Activated CD8-positive, alpha-beta memory T cell treated with anti-CD3 and anti-CD28 coated beads for 48 hours (primary cell): Measurements from ENCODE around the gene PTPA.
"Not testable (repeated sequence)": the region's sequence is repeated elsewhere in the genome, so short reads cannot be mapped to it uniquely, and the experiment has no call there.

Experiments used
- DNase-seq, 3 experiments: peaks; one replicate each; pipeline ENCODE4 v3.0.0-alpha.2; 2020; ENCODE audit warnings: low read depth in 2 of 3, low spot score in 2 of 3

PTPA gene

DNA sequence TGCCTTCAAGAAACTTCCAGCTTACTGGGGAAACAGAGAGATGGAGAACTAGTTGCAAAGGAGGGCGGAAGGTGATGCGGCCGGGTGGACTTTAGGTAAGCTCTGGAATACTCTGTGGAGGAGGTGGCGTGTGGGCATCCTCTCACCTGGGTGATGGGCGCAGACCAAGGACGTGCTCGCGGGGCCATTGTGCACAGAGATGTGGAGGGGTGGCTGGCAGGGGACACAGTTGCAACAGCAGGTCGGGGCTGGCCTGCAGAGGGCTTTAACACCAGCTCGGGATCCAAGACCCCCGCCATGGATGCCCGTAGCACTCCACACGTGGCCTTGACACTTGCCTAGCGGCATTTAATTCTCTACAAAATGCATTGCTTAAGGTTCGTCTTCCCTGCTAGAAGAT is 40.3 kb downstream of the PTPA start:
- DNase-seq: no peak

- DNase-seq: no peak
Observed at GRCh38 chr9:129154866-129155477, 43.8 kb downstream of the PTPA start.

DNA sequence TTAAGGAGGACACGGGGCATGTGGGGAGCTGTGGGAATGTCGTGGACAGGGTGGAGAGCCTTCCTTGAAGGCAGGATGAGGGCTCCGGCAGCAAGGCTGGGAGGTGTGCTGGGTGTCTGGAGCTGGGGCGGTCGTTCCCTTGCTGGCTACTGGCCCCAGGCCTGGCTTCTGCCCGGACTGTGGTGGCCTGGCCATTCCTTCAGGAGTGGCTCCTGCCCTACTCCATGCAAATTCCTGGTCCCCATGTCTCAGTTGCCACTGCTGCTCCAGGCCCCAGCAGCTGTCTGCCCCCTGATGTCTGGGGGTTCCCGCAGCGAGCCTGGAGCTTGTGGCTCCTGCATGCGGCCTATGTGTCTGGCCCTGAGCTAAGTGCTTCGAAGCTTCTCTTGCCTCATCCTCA is 44.9 kb downstream of the PTPA start:
- no peak for DNase-seq

GRCh38 chr9:129160712-129161533 is 49.7 kb downstream of the PTPA start:
- DNase-seq: no peak

GRCh38 chr9:129161534-129161837 is 50.3 kb downstream of the PTPA start:
- DNase-seq: no peak

DNA sequence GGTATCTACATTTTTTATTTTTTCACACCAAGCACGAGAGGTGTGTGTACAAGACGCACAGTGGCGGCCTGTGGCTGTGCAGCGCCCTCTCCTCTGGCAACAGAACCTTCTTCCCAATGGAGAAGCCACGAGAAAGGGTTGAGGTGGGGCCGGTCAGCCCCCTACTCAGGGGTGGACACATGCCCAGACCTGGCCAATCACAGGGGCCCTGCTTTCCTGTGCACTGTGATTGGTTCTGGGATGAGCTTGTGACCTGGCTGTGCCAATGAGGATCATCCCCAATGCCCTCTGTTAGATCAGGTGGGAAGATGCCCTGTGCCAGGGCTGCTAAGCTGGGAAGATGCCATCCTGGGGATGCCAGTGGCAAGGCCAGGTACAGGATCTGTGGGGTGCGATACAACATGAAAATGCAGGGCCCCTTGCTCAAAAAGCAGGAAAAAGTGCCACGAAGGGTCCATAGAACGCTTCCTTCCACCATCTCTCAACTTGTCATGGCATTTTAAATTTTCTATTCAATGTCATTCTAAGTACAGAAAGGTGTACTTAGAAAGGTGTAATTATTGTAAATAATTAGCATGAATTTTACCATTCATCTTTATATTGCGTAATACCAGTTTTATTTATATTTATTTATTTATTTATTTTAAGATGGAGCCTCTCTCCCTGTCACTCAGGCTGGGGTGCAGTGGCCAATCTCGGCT is 51.4 kb downstream of the PTPA start:
- DNase-seq: no peak

DNA sequence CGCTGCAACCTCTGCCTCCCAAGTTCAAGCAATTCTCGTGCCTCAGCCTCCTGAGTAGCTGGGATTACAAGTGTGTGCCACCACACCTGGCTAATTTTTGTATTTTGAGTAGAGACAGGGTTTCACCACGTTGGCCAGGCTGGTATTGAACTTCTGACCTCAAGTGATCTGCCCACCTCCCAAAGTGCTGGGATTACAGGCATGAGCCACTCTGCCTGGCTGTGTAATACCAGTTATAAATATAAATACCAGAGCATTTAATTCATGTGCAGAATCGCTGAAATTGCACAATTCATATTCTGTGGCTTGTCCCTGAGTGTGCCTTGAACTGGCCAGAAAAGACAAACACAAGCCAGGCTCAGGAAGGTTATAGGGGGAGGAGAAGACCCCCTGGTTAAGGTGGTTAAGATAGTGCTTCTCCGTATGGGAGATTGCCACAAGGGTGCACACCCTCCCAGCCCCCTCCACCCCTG is 52.0 kb downstream of the PTPA start:
- not testable (repeated sequence) for DNase-seq

DNA sequence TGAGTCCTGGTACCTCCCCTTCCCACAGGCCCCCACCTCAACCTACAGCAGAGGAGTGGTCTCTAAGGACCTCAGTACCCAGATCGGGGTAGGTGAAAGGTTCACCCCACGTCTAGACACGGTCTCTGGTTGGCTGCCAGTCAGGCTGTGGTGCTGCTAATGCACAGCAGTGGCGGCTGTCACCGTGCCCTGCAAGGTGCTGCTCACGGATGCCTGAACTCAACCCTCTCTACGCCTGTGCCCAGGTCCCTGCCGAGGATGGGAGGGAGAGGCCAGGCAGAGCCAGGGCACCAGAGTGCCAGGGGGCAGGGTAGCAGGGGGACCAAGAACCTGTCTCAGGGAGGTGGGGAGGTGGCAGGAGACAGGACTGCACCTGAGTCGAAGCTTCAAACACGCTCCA is 52.5 kb downstream of the PTPA start:
- no peak for DNase-seq

GRCh38 chr9:129164246-129164930 is 53.2 kb downstream of the PTPA start:
- no peak for DNase-seq

DNA sequence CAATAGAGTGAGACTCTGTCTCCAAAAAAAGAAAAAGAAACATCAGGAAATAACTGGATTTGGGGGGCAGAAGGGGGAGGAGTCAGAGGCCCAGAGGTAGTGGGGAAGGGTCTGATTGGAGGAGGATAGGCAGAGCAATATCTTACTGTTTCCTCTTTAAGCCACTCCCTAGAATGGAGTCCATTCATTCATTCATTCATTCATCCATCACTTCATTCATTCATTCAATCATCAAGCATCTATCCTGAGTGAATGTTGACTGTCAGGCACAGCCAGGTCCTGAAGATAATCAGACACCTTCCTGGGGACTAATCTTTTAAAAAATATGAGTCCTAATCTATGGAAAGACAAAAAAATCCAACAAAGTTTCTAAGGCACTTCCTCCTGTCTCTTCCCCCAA is 54.0 kb downstream of the PTPA start:
- DNase-seq: no peak

DNA sequence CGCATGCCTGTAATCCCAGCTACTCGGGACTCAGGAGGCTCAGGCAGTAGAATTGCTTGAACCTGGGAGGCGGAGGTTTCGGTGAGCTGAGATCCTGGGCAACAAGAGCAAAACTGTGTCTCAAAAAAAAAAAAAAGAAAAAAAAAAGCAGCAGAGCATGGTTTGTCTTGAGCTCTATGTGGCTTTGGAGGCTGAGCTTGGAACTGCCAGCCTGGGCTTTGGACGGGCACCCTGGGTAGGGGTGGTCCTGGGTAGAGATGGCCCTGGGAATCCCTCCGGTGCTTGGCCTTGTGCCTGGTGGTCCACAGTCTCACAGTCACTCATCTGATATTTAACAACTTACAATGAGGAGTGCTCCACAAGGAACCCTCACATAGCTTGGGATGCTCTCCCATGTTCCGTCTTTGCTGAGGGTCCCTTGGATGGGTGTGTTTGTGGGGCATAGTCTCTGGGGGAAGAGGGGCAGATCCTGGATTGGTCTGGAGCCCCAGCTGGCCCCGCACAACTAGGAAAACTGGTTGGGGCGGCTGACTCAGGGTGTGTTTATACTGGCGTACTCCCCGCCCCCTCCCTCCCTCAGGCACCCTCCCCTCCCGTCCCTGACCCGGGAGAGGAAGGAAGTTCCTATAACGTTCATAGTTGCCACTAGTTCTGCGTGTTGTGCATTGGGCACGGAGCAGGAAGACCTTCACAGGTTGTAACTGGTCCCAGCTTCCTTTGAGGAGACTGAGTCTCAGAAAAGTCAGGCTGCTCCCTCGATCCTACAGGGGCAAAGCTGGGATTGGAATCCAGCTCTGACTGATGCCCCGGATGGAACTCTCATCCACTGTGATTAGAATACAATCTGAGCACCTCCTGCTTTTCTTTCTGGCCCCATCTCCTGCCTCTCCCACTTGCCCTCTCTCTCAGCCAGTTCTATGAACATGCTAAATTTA is 55.7 kb downstream of the PTPA start:
- DNase-seq: no peak

- DNase-seq: no peak
Observed at GRCh38 chr9:129170229-129170628, 59.0 kb downstream of the PTPA start.

GRCh38 chr9:129171993-129172751 is 61.0 kb downstream of the PTPA start:
- no peak for DNase-seq

DNA sequence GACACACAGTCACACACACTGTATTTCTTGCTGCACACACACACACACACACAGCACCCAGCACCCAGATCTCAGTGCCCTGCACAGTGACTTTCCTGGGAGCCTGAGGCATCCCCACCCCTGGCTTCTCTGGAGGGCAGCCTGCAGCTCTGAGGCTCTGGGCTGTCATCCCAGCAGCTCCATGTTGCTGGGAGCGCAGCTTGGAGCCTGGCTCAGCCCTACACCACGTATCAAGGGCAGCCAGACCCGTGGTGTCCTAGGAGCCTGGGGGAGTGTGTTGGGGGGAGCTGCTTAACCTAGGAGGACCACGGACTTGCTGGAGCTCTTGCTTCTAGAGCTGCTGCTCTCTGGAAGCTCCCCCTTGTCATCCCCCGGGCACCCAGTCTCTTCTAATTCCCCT is 61.6 kb downstream of the PTPA start:
- DNase-seq: no peak

DNA sequence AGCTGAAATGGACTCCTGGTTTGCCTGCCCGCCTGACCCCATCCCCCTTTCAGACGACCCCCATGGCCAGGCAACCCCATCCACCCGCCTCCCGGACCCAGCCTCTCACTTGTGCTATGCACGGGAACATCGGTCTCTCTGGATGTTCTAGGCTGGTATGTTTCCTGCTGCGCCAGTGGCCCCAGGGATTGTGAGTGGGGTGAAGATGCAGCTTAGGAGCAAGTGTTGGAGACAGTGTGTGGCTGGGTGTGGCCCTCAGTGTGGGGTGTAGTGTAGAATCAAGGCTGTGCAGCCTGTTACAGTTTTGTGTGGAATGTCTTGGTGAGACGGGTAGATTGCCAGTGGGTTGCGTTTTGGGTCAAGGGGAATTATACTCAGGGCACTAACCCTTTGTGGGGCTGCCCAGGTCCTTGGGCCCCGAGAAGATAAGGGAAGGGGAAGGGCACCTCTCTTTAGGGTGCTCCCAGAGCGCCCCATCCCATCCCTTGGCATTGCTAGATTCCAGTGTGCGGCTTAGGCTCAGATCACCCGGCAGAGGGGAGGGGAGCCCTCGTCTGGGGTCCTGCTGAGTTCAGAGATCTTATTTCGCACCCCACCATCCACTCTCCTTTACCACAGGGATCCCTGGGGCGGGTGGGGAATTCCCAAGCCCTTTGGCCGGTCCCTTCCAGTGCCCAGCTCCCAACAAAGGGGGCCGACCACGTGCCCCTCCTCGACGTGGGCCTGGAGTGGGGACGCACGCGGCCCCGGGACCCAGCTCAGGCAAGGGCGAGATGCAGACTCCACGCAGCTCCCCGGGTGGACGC is 62.3 kb downstream of the PTPA start:
- DNase-seq: no peak

DNA sequence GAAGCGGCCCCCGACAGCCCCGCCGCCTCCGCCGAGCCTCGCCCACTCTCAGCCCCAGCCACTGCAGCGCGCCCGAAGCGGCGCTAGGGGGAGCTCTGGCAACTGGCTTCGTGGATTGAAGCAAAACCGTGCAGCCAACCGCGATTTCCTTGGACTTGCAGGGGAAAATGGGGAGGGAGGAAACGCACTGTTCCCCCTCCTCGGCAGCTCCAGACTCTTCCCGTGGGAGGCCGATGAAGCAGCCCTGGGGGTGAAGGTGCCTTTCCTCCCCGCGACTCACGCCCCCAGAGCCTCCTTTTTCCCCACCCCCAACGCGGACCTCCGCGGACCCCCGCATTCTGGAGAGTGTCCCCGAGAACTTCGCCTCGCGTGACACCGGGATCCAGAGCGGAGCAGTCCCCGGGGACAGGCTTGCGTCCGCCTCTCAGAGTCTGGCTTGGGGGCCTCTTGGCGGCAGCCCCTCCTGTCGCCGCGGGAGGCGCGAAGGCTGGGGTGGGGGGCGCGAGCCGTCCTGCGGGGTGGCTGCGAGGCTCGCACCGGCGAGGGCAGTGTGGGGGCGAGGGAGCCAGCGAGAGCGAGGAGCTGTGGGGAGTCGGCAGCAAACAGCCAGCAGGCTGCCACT is 63.0 kb downstream of the PTPA start:
- peak; percentile 56 to 68 (median 61) for DNase-seq

DNA sequence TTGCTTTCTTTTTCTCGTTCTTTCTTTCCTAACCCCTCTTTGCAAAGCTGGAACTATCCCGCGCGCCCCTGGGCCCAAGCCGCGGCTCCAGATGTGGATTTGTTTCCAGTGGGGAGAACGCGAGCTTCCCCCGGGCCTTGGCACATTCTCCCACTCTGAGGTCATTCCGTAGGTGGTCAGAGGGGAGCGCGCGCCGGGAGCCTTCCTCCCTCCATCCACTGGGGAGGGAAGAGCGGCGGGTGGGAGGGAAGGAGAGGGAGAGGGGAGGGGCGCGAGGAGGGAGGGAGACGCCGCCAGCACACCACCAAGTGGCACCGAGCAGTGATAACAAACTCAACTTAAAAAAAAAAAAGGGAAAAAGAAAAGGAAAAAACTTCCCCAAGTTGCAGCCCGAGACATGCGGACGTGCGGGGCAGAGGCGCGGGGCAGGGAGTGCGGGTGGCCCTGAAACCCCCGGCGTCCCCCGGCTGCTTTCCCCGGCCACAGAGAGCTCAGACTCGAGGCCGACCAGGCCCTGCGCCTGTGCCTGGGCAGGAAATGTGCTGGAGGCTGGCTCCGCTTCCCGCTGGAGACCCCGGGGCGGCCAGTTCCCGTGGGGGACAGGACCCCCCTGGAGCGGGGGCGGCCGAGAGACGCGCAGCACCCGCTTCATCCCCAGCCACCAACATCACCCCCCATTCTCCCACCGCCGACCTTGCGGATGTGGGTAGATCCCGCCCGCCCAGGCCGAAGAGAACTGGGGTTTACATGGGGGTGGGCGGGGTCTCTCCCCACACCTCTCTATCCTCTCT is 63.7 kb downstream of the PTPA start:
- peak in 1 of 3 experiments; percentile 16 for DNase-seq

DNA sequence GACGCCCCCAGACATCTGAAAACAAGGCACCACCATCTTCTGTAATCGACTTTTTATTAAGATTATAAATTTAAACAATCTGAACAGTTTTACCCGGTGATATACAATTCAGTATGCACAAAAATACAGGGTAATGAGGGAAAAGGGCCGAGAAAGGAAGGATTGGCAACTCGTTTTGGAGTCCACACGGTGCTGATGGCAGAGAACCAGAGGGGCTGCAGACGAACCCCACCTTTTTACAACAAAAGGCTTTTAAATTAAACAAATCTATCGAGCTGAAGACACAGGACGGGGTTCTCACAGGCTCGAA is 64.3 kb downstream of the PTPA start:
- DNase-seq: no peak
